HEK293 (cell line): ENCODE data around the gene LAMC2.
"Not testable (repeated sequence)": the region's sequence is repeated elsewhere in the genome, so short reads cannot be mapped to it uniquely, and the experiment has no call there.

ENCODE experiments used
- CTCF ChIA-PET: fragments of 350-600 bp; formaldehyde crosslinking; extraction: SDS; loops from one replicate; lab custom pipeline; 2021; ENCODE audit warnings: antibody characterized with exemption; lab: Yijun Ruan, JAX
- POLR2A ChIA-PET: fragments of 300-600 bp; formaldehyde crosslinking; extraction: SDS; loops from one replicate; lab custom pipeline; 2020; ENCODE audit warnings: antibody characterized with exemption, inconsistent platforms; lab: Yijun Ruan, JAX
- H3K27ac ChIP-seq: fragments of 200-500 bp; sonication (Bioruptor generic); 2 replicates; pipeline ENCODE4 v1.5.1; 2014; ENCODE audit warnings: low read depth, low read length, control low read depth, inconsistent platforms; ENCODE audit errors: extremely low read depth
- H3K36me3 ChIP-seq, 2 experiments: fragments of 200-500 bp in 1 of 2; sonication (Bioruptor generic) in 1 of 2; 1 replicate in 1 of 2; 2 replicates in 1 of 2; pipeline ENCODE4 v1.5.1; 2014 to 2017; ENCODE audit warnings: inconsistent platforms in 2 of 2, low read length in 2 of 2; ENCODE audit not compliant: control insufficient read depth in 2 of 2, insufficient read depth in 1 of 2
- H3K4me1 ChIP-seq: fragments of 200-500 bp; sonication (Bioruptor generic); 2 replicates; pipeline ENCODE4 v1.5.1; 2014; ENCODE audit warnings: mild to moderate bottlenecking, low read length, inconsistent platforms; ENCODE audit not compliant: control insufficient read depth, insufficient read depth
- H3K4me3 ChIP-seq: 2 replicates; pipeline ENCODE4 v1.5.1; 2011; ENCODE audit warnings: low read depth, mild to moderate bottlenecking, control low read depth, low read length, moderate library complexity
- H3K9me3 ChIP-seq: fragments of 200-500 bp; sonication (Bioruptor generic); 2 replicates; pipeline ENCODE4 v1.5.1; 2014; ENCODE audit warnings: low read depth, low read length, inconsistent platforms; ENCODE audit not compliant: control insufficient read depth, insufficient read depth
- ZBTB17 ChIP-seq: fragments of 450-650 bp; formaldehyde crosslinking; IDR thresholded peaks from 2 replicates; pipeline ENCODE4 v1.5.1; 2016; ENCODE audit warnings: missing biosample characterization, missing genetic modification characterization
- ZNF10 ChIP-seq: fragments of 450-650 bp; formaldehyde crosslinking; IDR thresholded peaks from 2 replicates; pipeline ENCODE4 v1.5.1; 2017; ENCODE audit warnings: missing biosample characterization, missing genetic modification characterization
- ZNF184 ChIP-seq: fragments of 450-650 bp; IDR thresholded peaks from 2 replicates; pipeline ENCODE4 v1.5.1; 2018; ENCODE audit warnings: missing biosample characterization, mild to moderate bottlenecking, missing genetic modification characterization
- ZNF223 ChIP-seq: fragments of 450-650 bp; formaldehyde crosslinking; IDR thresholded peaks from 2 replicates; pipeline ENCODE4 v1.5.1; 2016; ENCODE audit warnings: missing biosample characterization, missing genetic modification characterization
- ZNF555 ChIP-seq: fragments of 450-650 bp; formaldehyde crosslinking; conservative IDR thresholded peaks from 2 replicates; pipeline ENCODE4 v1.5.1; 2017; ENCODE audit warnings: missing biosample characterization, mild to moderate bottlenecking, missing genetic modification characterization, inconsistent platforms
- ZNF600 ChIP-seq: fragments of 450-650 bp; formaldehyde crosslinking; IDR thresholded peaks from 2 replicates; pipeline ENCODE4 v1.5.1; 2016; ENCODE audit warnings: missing biosample characterization, missing genetic modification characterization
- TF ChIP-seq, protein P1 (sequence below): fragments of 450-650 bp; formaldehyde crosslinking; IDR thresholded peaks from 2 replicates; pipeline ENCODE4 v1.5.1; 2017; ENCODE audit warnings: missing biosample characterization, missing genetic modification characterization
- TF ChIP-seq, protein P2 (sequence below): fragments of 450-650 bp; formaldehyde crosslinking; IDR thresholded peaks from 2 replicates; pipeline ENCODE4 v1.5.1; 2016; ENCODE audit warnings: missing biosample characterization, missing genetic modification characterization

The LAMC2 gene

DNA sequence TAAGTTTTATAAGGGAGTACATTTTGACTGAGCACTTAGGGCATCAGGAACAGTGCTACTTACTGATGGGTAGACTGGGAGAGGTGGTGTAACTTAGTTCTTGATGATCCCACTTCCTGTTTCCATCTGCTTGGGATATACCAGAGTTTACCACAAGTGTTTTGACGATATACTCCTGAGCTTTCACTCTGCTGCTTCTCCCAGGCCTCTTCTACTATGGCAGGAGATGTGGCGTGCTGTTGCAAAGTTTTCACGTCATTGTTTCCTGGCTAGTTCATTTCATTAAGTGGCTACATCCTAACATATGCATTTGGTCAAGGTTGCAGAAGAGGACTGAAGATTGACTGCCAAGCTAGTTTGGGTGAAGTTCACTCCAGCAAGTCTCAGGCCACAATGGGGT is 41.3 kb upstream of the LAMC2 start:
- no peak overlapping the region for H3K4me3 ChIP-seq
- H3K36me3 ChIP-seq = peaks cover 0 to 44% of the 10 kb centered on the region in 2 experiments; a peak in 1 of 3 replicates
- no peak overlapping the region for H3K27ac ChIP-seq
- ChIA-PET CTCF (interaction anchor here (0.6 to 1.8 kb wide), 3 partner anchors 83 to 268 kb away, joined by 3 to 6 read pairs (median 3); no protein-coding TSS in a partner anchor), POLR2A (no interaction called here)
- no peak for TF ChIP-seq ZNF184 (tag by site-specific recombination)
- no peaks in the 10 kb centered on the region for H3K9me3 ChIP-seq
- no peaks in the 10 kb centered on the region for H3K4me1 ChIP-seq

DNA sequence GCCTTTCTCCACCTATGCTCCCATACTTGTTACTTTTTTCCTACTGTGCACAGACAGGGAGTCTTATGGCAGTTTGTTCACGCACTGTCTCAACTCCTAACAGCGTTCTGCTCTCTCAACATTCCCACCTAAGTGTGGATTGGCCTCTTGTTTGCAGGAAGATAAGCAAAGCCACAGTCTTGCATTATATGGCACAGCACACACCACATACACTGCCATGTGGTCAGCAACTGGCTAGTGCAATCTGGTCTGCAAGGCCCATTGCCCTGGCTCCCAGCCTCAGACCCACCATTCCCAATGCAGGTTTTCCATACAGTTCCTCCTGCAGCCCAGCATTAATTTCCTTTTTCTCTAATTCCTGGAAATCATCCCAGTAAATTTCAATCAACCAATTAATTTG is 38.3 kb upstream of the LAMC2 start:
- peak; percentile 21; the same call in 1 of the 2 replicates for TF ChIP-seq ZNF600
- TF ChIP-seq, protein P1, sequence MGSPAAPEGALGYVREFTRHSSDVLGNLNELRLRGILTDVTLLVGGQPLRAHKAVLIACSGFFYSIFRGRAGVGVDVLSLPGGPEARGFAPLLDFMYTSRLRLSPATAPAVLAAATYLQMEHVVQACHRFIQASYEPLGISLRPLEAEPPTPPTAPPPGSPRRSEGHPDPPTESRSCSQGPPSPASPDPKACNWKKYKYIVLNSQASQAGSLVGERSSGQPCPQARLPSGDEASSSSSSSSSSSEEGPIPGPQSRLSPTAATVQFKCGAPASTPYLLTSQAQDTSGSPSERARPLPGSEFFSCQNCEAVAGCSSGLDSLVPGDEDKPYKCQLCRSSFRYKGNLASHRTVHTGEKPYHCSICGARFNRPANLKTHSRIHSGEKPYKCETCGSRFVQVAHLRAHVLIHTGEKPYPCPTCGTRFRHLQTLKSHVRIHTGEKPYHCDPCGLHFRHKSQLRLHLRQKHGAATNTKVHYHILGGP (tag by site-specific recombination) = no peak
- Histone ChIP-seq H3K4me1 (no peaks in the 10 kb centered on the region), H3K36me3 (peaks cover 0 to 18% of the 10 kb centered on the region in 2 experiments; a peak in 1 of 3 replicates), H3K9me3 (no peaks in the 10 kb centered on the region), H3K4me3 (no peak overlapping the region), H3K27ac (no peak overlapping the region)
- CTCF ChIA-PET = no interaction called here
- POLR2A ChIA-PET = no interaction called here

DNA sequence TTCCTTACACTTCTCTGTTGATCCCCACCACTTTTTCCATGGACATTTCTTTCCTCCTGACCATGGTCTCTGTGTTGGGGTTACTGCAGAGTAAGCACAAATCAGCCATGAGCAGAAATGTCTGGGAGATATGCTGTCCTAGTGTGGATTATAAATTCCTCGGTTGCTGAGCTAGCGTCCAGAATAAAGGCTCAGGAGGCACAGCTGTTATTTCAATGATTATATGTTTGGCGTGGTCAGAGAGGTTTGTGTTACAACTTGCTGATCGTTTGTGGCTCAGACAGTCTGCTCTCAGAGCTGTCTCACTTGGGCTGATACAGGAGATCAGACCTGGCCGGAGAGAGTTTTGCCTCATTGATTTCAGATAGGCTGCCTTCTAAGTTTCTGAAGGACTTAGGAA is 37.5 kb upstream of the LAMC2 start:
- peaks cover 0 to 12% of the 10 kb centered on the region in 2 experiments; a peak in 1 of 3 replicates for H3K36me3 ChIP-seq
- ChIA-PET CTCF (interaction anchor here (0.6 to 0.7 kb wide), 2 partner anchors 57 to 109 kb away, joined by 3 read pairs; no protein-coding TSS in a partner anchor), POLR2A (no interaction called here)
- no peak overlapping the region for H3K4me3 ChIP-seq
- no peak overlapping the region for H3K27ac ChIP-seq
- TF ChIP-seq ZBTB17 (peak; percentile 59), ZNF10 (no peak), ZNF223 (no peak)
- no peaks in the 10 kb centered on the region for H3K4me1 ChIP-seq
- no peaks in the 10 kb centered on the region for H3K9me3 ChIP-seq

DNA sequence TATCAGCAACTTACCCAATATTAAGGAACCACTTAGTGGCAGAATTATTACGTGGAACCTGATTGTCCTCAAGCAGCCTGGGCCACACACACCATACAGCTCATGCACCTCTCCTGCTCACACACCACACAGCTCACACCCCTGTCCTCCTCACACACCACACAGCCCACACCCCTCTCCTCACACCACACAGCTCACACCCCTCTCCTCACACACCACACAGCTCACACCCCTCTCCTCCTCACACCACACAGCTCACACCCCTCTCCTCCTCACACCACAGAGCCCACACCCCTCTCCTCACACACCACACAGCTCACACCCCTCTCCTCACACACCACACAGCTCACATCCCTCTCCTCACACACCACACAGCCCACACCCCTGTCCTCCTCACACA is 36.8 kb upstream of the LAMC2 start:
- H3K27ac ChIP-seq = no peak overlapping the region
- peaks cover 0 to 6% of the 10 kb centered on the region in 2 experiments; a peak in 1 of 3 replicates for H3K36me3 ChIP-seq
- ChIA-PET CTCF (interaction anchor here (0.6 to 0.9 kb wide), 3 partner anchors 14 to 87 kb away, joined by 3 read pairs; no protein-coding TSS in a partner anchor), POLR2A (no interaction called here)
- no peak overlapping the region for H3K4me3 ChIP-seq
- no peaks in the 10 kb centered on the region for H3K9me3 ChIP-seq
- H3K4me1 ChIP-seq = no peaks in the 10 kb centered on the region
- TF ChIP-seq, protein P1 (tag by site-specific recombination) = no peak
- TF ChIP-seq, protein P2, sequence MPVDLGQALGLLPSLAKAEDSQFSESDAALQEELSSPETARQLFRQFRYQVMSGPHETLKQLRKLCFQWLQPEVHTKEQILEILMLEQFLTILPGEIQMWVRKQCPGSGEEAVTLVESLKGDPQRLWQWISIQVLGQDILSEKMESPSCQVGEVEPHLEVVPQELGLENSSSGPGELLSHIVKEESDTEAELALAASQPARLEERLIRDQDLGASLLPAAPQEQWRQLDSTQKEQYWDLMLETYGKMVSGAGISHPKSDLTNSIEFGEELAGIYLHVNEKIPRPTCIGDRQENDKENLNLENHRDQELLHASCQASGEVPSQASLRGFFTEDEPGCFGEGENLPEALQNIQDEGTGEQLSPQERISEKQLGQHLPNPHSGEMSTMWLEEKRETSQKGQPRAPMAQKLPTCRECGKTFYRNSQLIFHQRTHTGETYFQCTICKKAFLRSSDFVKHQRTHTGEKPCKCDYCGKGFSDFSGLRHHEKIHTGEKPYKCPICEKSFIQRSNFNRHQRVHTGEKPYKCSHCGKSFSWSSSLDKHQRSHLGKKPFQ (tag by site-specific recombination) = peak; percentile 95
- TF ChIP-seq ZNF555 = no peak

DNA sequence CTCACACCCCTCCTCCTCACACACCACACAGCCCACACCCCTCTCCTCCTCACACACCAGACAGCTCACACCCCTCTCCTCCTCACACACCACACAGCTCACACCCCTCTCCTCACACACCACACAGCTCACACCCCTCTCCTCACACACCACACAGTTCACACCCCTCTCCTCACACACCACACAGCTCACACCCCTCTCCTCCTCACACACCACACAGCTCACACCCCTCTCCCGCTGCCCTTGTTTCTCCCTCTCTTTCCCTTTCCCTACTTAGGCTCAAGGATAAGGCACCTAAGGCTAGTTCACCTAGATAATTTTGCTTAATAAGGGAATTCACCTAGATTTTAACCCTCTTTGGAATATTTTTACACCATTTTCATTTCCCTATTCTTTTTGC is 36.0 kb upstream of the LAMC2 start:
- POLR2A ChIA-PET, H3K4me3 ChIP-seq, H3K4me1 ChIP-seq, H3K36me3 ChIP-seq, H3K27ac ChIP-seq, H3K9me3 ChIP-seq: not testable (repeated sequence)
- TF ChIP-seq, protein P2 (tag by site-specific recombination) = peak; percentile 92
- CTCF ChIA-PET = interaction anchor here (0.9 kb wide), 1 partner anchor 14 kb away, joined by 3 read pairs; no protein-coding TSS in a partner anchor
